HL-60/S4 treated with retinoic acid at 250 ng/mL for 4 days and 3 days (cell line): ENCODE measurements around the gene VCX2.
"Not testable (repeated sequence)": the region's sequence is repeated elsewhere in the genome, so short reads cannot be mapped to it uniquely, and the experiment has no call there.

Experiments
- in situ Hi-C: fragments of 300-500 bp; cut with MboI; formaldehyde crosslinking; loops from 2 replicates; pipeline ENCODE4 v1.7.0; 2022; ENCODE audit warnings: low sequenced_read_pairs

Gene VCX2

DNA sequence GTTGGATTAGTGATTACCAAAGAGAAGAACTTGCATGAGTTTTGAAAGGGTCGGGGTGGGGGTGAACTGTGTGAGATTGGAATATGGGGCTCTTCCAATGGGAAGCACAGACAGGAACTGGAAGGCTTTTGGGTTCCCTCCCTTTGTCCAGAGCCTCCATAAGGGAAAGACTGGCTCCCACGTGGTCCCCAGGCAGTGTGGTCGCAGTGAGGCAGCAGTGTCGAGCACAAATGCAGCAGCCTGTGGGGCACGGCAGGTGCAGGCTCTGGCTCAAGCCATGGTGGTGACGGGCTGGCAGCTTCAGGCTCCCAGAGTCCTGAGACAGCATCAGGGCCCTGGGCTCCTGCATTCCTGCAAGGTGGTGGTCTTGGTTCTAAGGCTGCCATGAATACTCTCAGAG is 45.5 kb downstream of the VCX2 start:
- in situ Hi-C loops, result no loop called here

DNA sequence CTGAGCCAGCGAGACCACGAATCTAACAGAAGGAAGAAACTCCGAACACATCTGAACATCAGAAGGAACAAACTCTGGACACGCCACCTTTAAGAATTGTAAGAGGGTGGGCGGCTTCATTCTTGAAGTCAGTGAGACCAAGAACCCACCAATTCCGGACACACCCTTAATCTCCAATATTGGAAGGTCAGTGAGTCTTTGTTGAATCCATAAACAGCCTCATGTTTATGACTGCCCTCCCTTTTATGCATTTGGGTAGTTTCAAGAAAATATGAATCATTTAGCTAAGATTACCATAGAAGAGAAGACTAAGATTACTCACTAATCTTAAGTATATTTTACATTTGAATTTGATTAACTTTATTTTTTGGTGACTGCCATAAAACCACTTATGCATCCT is 48.5 kb downstream of the VCX2 start:
- in situ Hi-C loops, result no loop called here

- in situ Hi-C loops, result not testable (repeated sequence)
Measured at GRCh38 chrX:8121391-8121790, 49.7 kb downstream of the VCX2 start.
